Mucosa of gallbladder (tissue), 1 donor: ENCODE data around the gene MARK2. TPM values are rescaled to one million over a fixed set of nuclear protein-coding genes. Genes with fewer than 3 reads are reported as not detected.

Experiments
- DNase-seq: peaks from one replicate; pipeline ENCODE4 v3.0.0-alpha.2; 2020; ENCODE audit warnings: low spot score
- total RNA-seq: library from RNA; stranded (reverse); gene quantifications from one replicate; pipeline ENCODE4 v1.2.1, GENCODE V29; 2021
- donor health status: DM: no; HTN: no; CAD: no.

MARK2 gene
- total RNA-seq, 1 donor from 2014 or later: 65.0 TPM

- no peak for DNase-seq
Measured at GRCh38 chr11:63929616-63930015, 90.7 kb downstream of the MARK2 start.

- DNase-seq: no peak
Measured at GRCh38 chr11:63931045-63931444, 92.1 kb downstream of the MARK2 start.

- no peak for DNase-seq
Measured at GRCh38 chr11:63931876-63932275, 93.0 kb downstream of the MARK2 start.

- no peak for DNase-seq
Measured at GRCh38 chr11:63933459-63933858, 94.5 kb downstream of the MARK2 start.

GRCh38 chr11:63937713-63938478, 99.0 kb downstream of the MARK2 start:
- DNase-seq: no peak

- peak; percentile 94 for DNase-seq
Measured at GRCh38 chr11:63938479-63939396, 99.8 kb downstream of the MARK2 start, which contains the start of gene NAA40. Gene NAA40, plus strand, starts transcription at chr11:63939002. Its CDS starts 95 bp downstream, at chr11:63939097.

GRCh38 chr11:63939397-63939891, 100.5 kb downstream of the MARK2 start:
- DNase-seq: no peak

- no peak for DNase-seq
Measured at GRCh38 chr11:63940786-63941185, 101.9 kb downstream of the MARK2 start.

GRCh38 chr11:63941901-63942300, 103.0 kb downstream of the MARK2 start:
- DNase-seq: no peak

GRCh38 chr11:63942803-63943202, 103.9 kb downstream of the MARK2 start:
- DNase-seq: no peak

GRCh38 chr11:63944987-63945386, 106.1 kb downstream of the MARK2 start:
- DNase-seq: no peak

- peak; percentile 69 for DNase-seq
Measured at GRCh38 chr11:63945477-63946163, 106.7 kb downstream of the MARK2 start.

- no peak for DNase-seq
Measured at GRCh38 chr11:63951779-63952536, 113.0 kb downstream of the MARK2 start.

GRCh38 chr11:63952570-63952969, 113.7 kb downstream of the MARK2 start:
- DNase-seq: no peak

GRCh38 chr11:63958008-63958407, 119.1 kb downstream of the MARK2 start:
- no peak for DNase-seq

Other genes starting within 250 kb of the MARK2 start
- gene PLAAT3, start 224.7 kb upstream of the MARK2 start, total RNA-seq: 91.8 TPM
- gene ATL3, start 167.7 kb upstream of the MARK2 start, total RNA-seq: 59.4 TPM
- gene RTN3, start 157.6 kb upstream of the MARK2 start, total RNA-seq: 107 TPM
- gene ZFTA, start 70.3 kb upstream of the MARK2 start, total RNA-seq: 30.7 TPM
- gene SPINDOC, start 25.7 kb upstream of the MARK2 start, total RNA-seq: 19.6 TPM
- 2.7 TPM for gene RCOR2, start 78.1 kb downstream of the MARK2 start, total RNA-seq
- 26.2 TPM for gene NAA40, start 99.9 kb downstream of the MARK2 start, total RNA-seq
- 368 TPM for gene COX8A, start 135.5 kb downstream of the MARK2 start, total RNA-seq
- gene OTUB1, start 147.3 kb downstream of the MARK2 start, total RNA-seq: 72.4 TPM
- 3.8 TPM for gene FLRT1, start 196.8 kb downstream of the MARK2 start, total RNA-seq